IPS-18c (cell line): ENCODE results near the gene MTX1.
A peak's percentile ranks its signal among the peaks of the same experiment; 100 is the strongest.

ENCODE experiments used
- H3K4me3 ChIP-seq: 2 replicates; pipeline ENCODE4 v1.7.0; 2013; ENCODE audit warnings: low read depth, mild to moderate bottlenecking, low read length, moderate library complexity; ENCODE audit not compliant: insufficient read depth
- H3K9me3 ChIP-seq: one replicate; pipeline ENCODE4 v1.6.1; 2013; ENCODE audit warnings: mild to moderate bottlenecking, low read length, moderate library complexity; ENCODE audit not compliant: control insufficient read depth, insufficient read depth

The MTX1 gene

DNA sequence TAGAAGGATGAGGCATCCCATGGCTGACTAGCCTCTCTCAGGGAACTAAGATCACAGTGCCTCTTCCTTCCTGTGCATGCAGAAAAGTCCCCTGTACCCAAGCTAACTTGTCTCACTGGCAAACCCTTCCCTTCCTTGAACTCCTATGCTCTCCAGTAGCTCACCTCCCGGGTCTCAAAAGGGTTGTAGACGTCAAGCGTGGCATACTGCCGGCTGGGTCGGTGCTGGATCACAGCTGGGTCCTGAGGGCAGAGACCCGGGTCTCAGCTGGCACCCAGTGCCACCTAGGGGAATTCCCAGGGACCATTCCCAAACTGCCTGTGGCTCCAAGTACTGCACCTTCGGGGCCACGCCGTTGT lies 53.0 kb downstream of the MTX1 start:
- Histone ChIP-seq H3K4me3 (peak overlapping the region; percentile 67), H3K9me3 (no peaks in the 10 kb centered on the region)

DNA sequence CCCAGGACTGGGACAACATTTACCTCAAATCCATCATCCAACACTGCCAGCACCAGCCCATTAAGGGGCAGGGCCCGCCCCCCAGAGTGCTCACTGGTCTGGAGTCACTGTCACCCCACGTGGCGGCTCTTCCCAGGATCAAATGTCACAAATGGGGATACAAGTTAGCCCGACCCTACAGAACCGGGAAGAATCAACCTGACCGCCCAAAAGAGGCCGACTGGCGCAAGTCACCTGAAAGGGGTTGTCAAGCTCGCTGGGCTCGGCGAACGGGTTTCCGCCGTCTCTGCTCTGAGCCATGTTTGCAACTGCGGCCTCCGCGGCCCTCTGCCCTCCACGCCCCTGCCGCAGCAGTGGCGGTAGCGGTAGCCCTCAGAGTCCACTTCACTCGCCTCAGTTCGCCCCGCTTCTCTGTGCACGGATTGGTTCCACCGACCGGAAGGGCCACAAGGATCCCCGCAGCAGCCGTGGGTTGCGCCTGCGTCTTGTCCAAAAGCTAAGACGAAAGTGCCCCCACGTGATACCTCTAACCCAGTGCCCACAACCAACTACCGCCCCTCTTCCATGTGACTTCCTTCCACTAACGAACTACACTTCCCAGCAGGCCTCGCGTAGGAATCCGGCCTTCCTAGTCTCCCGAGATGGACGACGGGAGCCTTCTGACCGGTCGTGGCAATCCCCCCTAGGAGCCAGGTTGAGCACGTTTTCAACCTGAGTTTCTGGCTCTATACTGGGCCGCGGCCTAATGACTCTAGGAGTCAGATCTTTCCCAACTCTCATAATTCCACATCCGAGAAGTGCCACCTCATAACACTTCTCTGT lies 53.6 kb downstream of the MTX1 start, which contains the start of gene SCAMP3:
Gene SCAMP3 (minus strand): TSS at position 509 of the 822 bp plus-strand sequence. CDS start 209 bp downstream, at position 300.
- Histone ChIP-seq H3K4me3 (peak within 1 kb of the TSS; percentile 67), H3K9me3 (no peaks in the 10 kb centered on the region)

DNA sequence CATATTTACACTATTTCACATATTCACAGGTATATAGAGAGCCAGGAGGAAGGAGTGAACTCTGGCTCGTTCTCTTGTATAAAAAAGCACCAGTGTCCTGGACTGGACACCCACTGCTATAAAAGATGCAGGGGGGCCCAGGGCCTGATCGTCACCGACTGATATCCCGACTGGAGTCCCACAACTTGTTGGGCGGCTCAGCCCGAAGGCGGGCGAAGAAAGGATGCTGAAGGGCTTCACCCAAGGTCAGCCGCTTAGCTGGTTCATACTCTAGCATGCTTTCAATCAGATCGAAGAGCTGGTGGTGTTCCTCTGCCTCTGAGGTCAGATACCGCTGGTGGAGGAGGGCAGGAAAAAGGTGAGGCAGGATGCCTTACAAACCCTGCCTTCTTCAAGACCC lies 54.6 kb downstream of the MTX1 start:
- no peaks in the 10 kb centered on the region for H3K9me3 ChIP-seq

More for the DNA sequence above, 54.6 kb downstream of the MTX1 start:
- no peak overlapping the region for H3K4me3 ChIP-seq
